GM18526 (cell line): ENCODE results near the gene PHC3.

Experiments used
- POLR2A ChIP-seq: IDR thresholded peaks from 3 replicates; pipeline ENCODE4 v1.6.1; 2011; ENCODE audit not compliant: insufficient read length; ENCODE audit errors: extremely low read depth

PHC3 gene

DNA sequence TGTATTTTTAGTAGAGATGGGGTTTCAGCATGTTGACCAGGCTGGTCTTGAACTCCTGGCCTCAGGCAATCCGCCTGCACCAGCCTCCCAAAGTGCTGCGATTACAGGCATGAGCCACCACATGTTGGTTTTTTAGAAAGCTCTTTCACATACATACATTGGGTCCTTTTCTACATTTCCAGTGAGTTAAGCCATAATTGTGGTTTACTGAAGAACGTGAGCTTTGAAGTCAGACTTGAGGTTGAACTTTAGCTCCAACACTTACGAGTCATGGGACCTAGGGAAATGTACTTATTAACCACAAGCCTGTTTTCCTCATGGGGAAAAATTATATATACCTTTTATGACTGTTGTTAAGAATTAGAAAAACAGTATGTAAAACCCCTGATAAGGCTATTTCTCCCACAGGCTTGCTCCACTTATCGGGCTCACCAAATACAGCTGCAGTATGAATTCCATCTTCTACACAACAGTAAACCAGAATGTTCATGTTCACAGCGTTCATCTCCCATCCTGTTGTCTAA, 104.8 kb downstream of the PHC3 start:
- no peak for TF ChIP-seq POLR2A

DNA sequence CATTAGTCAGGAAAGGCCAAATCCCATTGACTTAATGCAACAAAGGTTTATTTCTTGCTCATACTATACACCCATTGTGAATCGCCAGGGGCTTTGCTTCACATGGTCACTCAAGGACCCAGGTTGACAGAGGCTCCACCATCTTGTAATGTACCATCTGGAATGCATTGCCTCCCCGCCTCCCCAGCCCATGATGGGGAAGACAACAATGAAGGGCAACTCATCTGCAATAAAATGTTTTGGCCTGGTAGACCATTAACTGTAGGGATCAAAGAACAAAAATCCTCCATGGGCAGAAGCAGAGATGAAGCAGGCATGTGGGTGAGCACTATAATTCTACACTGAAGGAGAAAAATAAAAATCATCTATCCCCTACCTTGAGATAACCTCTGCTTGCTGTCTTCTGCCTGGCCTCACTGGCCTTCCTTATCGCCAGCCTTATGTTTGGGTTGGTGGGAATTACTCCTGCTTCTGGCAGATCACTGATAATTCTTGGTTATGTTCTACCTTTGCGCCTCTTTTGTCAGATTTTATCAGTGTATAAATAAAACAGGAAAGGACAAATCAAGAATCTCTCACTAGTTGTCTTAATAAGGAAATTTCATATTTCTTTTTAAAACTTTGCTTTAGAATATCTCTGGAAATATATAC, 106.0 kb downstream of the PHC3 start:
- no peak for TF ChIP-seq POLR2A

GRCh38 chr3:170064108-170064507, 117.4 kb downstream of the PHC3 start:
- no peak for TF ChIP-seq POLR2A

- TF ChIP-seq POLR2A, result no peak
These were observed 117.8 kb downstream of the PHC3 start for GRCh38 chr3:170063691-170064090.

DNA sequence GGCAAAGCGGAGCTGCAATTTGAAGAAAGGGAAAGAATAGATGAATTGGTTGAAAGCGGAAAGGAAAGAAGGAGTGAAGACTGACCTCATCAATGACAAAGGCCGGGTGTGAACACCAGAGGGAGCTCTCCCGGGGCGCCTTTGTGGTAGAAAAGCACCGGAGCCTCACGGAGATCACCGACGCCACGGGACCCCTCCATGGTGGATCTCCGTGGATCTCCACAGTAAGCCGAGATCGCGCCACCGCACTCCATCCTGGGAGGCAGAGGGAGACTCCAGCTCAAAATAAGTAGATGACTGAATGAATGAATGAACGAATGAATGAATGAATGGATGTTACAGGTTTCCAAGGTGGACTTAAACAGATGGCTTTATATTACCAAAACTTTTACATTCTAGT, 118.8 kb downstream of the PHC3 start:
- TF ChIP-seq POLR2A, result no peak

DNA sequence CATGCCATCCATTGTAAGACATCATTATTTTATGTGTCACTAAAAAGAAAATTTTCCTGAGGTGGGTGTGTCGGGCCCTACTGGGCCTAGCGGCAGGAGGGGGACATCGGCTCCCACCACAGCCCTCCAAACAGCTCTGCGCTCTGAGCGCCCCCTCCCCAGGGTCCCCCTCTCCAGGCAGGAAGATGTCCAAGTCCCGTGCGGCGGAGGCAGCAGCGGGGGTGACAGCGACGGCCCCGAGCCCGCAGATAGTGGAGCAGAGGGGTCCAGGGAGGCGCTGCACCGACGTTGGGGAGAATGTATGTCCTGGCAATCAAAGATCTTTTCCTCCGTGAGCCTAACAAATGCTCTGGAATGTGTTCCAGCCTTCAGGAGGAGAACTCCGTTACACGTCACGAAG, 119.5 kb downstream of the PHC3 start:
- no peak for TF ChIP-seq POLR2A

DNA sequence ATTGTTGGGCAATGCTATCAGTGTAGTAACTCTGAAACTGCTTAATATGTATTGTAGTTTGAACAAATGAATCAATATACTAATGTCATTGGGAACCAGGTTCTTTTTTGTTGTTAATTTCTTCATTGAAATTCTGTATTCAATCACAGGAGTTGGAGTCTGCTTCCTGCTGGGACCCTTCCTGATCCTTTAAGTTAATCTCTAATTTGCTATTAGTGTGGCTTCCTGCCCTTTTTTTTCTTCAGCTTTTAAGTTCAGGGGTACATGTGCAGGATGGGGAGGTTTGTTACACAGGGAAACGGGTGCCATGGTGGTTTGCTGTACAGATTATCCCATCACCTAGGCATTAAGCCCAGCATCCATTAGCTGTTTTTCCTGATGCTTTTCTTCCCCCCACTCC, 122.1 kb downstream of the PHC3 start:
- no peak for TF ChIP-seq POLR2A

DNA sequence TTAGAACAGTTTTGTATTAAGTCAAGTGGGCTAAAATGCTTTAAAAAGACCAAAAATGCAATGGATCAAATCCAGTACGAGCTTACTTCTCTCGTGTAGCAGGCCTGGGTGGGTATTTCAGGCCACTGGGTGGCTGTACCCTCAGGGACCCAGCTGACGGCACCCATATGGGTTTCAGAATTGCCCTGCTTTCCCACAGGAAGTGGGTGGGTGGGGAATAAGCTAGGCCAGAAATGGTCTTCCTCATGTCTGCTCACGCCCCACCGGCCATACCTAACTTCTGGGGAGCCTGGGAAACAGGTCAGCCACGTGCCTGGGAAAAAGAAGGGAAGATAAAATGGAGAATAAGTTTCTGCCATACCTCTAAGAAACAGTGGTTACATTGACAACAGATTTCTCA, 123.4 kb downstream of the PHC3 start:
- no peak for TF ChIP-seq POLR2A

GRCh38 chr3:170057550-170057949, 124.0 kb downstream of the PHC3 start:
- TF ChIP-seq POLR2A, result no peak

DNA sequence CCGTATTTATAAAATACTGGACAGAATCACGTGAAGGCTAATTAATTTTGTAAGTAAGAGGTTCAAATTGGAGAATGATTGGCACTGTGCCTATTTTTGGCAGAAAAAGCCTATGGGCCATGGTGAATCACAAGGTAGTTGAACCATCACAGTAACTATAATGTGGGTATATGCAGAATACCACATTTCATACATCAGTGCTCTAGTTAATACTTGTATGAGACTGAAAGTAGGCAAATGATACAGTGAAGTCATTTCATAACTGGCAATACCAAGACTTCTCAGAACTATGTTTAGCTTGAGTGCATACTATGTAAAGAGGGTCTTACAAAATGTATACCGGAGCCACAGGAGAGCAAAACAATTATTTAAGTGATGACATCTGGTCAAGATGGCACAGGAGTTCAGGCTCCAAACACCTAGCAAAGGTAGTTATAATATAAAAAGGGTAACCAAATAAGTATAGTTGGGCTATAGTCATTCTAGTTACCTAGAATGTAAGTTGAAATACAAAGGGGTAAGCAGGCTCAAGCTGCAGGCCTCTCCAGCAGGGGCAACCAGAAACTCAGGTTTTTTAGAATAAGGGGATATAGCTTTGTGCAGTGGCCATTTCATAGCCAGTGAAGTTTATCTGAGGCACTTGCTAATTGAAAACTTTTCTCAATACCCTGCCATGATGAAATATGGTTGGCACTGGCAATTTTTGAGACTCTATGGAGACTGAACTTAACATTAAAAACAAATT, 124.7 kb downstream of the PHC3 start:
- no peak for TF ChIP-seq POLR2A

DNA sequence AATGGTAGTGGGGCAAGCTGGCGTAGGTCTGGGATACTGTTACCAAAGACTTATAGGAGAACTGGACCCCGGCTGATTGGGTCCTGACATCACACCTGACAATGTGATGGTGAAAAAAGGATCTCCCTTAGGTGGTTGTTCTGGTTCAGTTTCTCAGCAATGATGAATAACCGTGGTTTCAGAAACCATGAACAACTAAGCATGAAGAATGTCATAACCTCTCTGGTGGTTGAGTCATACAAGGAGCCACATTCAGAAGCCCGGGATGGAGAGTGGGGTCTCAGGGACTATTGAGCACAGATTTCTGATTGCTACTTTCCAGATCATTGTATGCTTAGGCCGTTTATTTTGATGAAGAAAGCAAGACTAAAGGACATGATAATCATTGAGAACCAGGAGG, 126.3 kb downstream of the PHC3 start:
- no peak for TF ChIP-seq POLR2A

GRCh38 chr3:170054204-170054603, 127.3 kb downstream of the PHC3 start:
- TF ChIP-seq POLR2A, result no peak

DNA sequence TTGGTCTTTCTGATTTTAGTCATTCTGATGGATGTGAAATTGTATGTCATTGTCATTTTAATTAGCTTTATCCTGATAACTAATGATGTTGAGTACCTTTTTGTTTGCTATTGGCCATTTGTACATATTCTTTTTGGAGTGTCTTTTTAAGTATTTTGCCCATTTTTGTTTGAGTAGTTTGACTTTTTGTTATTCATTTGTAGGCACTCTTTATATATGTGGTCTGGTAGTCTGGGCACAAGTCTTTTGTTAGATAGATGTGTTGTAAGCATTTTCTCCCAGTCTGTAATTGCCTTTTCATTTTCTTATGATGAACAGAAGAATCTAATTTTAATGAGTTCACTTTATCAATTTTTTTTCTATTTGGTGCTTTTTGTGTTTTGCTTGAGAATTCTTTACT, 129.1 kb downstream of the PHC3 start:
- no peak for TF ChIP-seq POLR2A

- no peak for TF ChIP-seq POLR2A
These were observed 130.8 kb downstream of the PHC3 start for GRCh38 chr3:170050753-170051152.

DNA sequence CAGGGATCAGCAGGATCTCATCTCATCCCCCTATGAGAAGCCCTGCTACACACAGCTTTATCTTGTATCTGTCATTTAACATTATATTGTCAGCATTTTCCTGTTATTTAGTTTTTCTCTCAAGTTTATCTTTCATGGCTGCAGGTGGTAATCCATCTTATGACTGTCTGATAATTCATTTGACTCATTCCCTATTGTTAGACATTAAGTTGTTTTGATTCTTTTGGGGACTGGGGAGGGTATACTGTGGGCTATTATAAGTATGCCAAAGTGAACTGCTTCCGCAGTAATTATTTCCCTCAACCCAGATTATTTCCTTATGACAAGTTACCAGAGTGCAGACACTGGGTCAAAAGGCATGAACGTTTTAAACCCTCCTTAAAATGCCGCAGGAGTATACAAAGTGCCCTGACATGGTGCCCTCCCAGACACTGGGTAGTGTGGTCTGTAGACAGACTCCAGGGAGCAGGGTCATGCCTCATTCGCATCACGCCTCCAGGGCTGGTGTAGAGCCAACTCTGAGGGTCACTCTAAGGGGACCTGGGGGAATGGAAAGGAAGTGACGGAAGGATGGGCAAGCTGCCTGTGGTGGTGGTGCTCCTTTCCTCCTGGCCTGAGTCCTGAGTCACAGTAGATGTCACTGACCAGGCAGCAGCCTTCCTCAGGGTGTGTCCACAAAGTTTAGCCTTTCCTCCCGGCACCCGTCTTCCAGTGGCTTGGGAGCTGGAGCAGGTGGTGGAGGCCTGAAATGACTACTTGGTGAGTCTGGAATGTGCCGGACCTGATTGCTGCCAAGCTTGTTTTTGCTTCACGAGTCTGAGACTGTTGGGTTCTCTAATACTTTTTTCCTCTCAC, 132.2 kb downstream of the PHC3 start:
- no peak for TF ChIP-seq POLR2A

GRCh38 chr3:170047133-170047404, 134.5 kb downstream of the PHC3 start:
- no peak for TF ChIP-seq POLR2A

- TF ChIP-seq POLR2A, result no peak
These were observed 135.0 kb downstream of the PHC3 start for GRCh38 chr3:170046269-170047132.
